NCI-H524 (cell line): Measurements from ENCODE around the gene ITGB7.
"Not testable (repeated sequence)": the region's sequence is repeated elsewhere in the genome, so short reads cannot be mapped to it uniquely, and the experiment has no call there.

Source experiments
- DNase-seq, 2 experiments: peaks; one replicate each; lab custom pipeline; 2025; lab: John Stamatoyannopoulos, UW

The ITGB7 gene

DNA sequence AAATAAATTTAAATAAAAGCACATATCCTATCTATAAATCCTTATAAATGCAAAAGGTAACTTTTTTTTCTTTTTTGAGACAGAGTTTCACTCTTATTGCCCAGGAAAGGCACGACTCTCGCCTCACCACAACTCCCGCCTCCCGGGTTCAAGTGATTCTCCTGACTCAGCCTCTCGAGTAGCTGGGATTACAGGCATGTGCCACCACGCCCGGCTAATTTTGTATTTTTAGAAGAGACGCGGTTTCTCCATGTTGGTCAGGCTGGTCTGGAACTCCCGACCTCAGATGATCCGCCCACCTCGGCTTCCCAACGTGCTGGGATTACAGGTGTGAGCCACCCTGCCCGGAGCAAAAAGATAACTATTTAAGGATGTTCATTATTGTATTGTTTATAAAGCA lies 28.2 kb downstream of the ITGB7 start:
- DNase-seq = not testable (repeated sequence)

DNA sequence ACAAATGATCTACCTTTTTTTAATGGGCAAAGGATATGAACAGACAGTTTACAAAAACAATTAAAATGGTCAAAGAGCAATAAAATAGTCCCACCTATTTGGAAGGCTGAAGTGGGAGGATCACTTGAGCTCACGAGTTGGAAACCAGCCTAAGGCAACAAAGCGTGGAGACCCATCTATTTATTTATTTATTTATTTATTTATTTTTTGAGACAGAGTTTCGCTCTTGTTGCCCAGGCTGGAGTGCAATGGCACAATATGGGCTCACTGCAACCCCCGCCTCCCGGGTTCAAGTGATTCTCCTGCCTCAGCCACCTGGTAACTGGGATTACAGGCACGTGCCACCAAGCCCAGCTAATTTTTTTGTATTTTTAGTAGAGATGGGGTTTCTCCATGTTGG lies 29.6 kb downstream of the ITGB7 start:
- DNase-seq = not testable (repeated sequence)

DNA sequence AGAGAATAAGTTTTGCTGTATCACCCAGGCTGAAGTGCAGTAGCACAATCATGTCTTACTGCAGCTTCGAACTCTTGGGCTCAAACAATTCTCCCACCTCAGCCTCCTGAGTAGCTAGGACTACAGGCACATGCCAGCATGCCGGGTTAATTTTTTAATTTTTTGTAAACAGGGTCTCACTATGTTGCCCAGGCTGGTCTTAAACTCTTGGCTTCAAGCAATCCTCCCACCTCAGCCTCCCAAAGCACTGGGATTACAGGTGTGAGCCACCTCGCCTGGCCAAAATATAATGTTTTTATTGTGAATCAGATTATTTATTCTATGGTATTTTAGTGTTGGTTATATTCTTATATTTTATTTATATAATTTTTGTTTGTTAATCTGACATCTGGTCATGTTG lies 30.3 kb downstream of the ITGB7 start:
- DNase-seq = no peak

DNA sequence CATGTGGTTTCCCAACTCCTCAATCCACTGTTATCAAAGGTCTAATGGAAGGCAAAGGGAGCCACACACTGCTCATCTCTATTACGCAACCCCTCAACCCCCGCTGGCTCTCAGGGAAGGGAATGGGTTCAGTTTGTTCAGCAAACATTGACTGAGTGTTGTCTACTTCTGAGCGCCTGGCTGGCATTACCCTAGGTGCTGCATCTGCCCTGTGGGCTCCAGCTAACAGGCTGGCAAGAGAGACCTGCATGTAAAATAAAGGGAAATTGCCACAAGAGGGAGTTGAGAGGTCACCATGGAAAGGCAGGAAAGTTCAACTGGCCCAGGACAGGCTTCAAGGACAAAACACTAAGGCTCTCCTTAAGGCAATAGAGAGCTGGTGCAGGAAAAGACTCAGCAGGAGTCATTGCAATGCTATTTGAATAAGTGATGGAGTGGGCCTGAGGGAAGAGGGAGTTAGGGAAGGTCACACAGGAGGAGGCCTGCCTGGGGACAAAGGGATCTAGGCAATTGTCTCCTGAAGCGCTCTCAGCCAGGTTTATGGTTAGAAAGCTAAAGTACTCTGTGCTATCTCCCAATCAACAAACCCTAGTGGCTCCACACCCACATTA lies 32.1 kb downstream of the ITGB7 start:
- DNase-seq = peak in 1 of 2 experiments; percentile 26

DNA sequence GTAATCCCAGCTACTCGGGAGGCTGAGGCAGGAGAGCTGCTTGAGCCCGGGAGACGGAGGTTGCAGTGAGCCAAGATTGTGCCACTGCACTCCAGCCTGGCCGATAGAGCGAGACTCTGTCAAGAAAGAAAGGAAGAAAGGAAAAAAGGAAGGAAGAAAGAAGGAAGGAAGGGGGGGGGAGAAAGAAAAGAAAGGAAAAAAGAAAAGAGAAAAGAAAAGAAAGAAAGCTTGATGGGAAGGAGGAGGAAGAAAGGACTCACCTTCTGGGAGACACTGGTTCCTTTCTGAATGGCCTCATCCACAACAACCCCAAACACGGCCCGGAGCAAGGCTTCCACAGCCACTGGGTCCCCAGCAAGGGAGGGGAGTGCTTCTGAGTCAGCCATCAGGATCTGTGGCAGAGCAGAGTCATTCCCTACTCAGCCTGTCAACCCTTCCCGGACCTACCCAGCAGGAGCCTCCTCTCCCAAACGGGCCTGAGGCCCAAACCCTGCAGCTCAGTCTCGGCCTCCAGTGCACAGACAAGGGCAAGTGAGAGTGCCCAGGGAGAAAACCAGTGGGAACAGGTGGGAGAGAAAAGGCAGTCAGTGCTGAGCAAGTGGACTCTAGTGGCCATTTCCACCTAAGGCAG lies 33.9 kb downstream of the ITGB7 start:
- DNase-seq = no peak

DNA sequence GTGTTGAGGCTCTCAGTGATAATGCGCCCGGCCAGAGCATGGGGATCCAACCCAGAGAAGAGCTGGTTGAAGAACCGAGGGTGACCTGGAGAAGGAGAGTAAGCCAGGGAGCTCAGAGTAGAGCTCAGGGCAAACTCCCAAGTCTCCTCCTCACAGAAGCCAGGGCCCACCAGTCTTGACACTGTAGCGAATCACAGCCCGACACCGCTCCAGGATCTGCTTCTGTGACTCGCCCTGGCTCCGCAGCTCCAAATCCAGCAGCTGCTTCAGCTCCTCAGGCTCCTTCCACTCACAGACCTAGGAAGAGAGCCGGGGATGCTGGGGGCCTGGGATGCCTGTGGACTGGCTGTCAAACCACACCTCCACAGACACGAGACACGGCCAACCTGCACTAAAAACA lies 34.7 kb downstream of the ITGB7 start:
- DNase-seq = no peak

DNA sequence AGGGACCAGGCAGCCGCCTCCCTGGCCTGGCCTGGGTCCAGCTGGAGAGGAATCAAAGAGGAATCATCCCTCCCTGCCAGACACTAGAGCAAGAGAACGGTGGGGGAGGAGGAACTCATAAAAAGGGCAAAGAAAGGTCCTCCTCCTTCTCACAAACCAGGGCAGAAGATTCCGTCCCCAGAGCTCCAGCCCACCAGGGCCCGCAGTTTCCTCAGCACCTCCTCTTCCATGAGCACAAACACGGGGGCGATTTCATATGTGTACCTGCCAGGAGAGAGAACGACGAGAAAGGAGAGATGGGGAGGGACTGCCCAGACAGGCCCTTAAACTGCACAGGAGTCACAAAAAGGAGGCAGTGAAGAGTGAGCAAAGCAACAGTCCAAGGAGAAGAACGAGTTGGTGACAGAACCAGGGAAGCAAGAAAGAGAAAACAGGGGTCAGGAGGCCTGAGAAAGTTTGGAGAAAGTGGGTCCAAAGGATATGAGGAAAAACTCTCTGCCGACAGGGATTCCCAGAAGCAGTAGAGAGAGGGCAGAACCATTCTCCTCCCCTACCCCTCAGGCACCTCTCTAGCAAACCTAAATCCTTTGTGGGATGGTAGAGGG lies 35.2 kb downstream of the ITGB7 start:
- DNase-seq = no peak

DNA sequence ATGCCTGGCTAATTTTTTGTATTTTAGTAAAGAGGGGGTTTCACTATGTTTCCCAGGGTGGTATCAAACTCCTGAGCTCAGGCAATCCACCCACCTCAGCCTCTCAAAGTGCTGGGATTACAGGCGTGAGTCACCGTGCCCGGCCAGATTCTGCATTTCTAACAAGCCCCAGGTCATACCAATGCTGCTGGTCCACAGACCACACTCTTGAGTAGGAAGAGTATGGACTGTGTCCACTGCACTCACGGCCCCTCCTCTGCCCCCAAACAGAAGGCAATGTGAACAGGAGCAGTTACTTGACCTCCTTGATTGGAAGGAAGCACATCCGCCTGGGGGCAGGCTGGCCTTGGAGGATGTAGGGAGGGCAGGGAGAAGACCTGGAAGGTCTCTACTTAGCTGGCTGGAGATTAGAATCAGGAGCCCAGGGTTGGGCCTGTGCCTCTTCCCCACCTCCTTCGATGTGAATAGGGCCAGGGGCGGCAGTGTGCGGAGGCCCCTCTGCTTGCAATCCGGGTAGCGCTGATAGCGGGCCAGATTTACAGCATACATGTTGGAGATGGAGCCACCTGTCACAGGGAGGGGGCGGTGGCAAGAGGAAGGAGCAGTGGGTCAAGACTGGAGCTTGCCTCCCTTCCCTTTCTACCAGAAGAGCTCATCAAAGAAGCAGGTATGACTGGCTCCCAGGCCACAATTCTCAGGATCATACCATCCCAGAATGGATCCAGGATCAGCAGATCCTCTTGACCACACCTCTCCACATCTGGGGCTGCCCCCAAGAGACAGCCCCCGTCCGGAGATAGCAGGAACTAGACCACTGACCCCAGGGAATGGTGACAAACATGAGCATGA lies 36.0 kb downstream of the ITGB7 start:
- DNase-seq = no peak

DNA sequence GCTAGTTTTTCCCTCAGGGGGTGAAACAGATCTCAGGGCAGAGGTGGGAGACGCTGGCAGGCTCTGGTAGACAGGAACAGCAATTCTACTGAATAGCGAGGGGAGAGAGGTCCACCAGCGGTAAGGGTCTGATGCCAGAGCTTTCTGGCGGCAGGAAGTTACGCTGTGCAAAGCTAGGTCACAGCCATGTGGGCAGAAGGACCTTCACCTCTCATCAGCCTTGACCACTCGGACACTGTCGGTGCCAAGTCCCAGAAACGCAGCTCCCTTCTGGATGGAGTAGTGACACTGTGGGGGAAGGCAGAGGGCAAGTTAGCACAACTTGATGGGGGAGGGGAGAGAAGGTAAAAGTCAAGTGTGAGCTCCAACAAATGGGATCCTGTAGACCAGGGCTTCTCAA lies 36.8 kb downstream of the ITGB7 start:
- DNase-seq = no peak

DNA sequence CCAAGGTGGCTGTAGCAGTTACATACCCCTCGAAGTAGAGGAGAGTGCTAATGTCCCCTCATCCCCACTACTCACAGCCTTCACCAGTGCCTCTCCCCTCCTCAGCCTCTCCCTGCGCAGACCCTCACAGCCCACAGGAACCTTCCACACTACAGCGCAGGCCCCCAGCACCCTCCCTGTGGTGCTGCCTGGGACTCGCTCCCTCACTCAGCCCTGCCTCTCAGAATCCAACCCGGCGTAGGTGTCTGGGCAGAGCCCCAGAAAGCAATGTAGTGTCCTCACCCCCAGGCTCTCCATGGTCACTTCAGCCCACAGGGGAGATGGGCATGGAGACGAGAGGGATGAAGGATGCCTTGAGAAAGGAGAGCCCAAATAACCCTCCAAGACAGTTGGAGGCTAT lies 37.4 kb downstream of the ITGB7 start:
- DNase-seq = no peak

DNA sequence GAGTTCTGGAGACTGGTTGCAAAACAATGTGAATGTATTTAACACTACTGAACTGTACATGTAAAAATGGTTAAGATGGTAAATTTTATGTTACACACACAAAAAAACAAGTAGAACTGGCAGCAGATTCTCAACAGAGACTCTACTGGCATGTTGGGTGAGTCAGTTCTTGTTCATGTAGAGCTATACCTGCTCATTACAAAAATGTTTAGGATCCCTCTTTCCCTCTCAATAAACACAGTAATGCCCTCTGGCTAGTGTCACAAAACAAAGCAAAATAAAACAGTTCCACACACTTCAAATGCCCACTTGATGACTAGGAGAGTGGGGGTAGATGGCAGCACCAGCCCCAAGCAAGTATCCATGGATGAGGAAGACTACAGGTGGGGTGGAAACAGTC lies 40.2 kb downstream of the ITGB7 start:
- DNase-seq = no peak

DNA sequence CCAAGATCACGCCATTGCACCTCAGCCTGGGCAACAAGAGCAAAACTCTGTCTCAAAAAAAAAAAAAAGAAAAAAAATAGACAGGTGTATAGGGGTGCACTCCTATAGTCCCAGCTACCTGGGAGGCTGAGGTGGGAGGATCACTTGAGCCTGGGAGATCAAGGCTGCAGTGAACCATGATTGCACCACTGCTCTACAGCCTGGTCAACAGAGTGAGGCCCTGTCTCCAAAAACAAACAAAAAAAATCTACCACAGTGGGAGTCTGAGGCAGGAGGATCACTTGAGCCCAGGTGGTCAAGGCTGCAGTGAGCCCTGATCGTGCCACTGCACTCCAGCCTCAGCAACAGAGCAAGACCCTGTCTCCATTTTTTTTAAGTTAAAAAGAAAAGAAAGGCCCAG lies 44.0 kb downstream of the ITGB7 start:
- not testable (repeated sequence) for DNase-seq

DNA sequence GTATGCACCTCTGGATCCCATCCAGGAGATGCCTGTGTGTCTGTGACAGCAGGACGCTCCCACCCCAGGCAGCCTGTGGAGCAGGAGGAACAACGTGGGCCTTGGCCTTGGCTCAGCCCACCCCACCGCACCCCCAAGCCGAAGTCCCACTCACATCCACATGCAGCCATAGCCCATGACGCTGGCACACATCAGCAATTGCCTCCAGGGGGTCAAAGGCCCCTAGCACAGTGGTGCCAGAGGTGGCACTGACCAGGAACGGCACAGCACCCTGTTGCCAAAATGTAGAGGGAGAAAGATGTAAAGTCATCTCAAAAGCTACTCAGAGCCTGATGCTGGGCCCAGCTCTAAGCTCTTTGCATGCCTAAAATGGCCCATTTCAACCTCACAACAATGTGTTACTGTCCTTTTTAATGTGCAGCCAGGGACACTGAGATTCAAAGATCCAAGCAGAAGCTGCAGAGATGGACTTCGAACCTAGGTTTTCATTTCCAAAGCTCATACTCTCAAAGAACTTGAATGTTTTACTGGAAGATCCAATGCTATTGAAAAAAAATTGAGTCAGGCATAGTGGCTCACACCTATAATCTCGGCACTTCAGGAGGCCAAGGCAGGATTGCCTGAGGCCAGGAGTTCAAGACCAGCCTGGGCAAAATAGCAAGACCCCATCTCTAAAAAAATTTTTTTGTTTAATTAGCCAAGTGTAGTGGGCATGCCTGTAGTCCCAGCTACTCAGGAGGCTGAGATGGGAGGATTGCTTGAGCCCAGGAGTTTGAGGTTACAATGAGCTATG lies 45.7 kb downstream of the ITGB7 start:
- DNase-seq = no peak

DNA sequence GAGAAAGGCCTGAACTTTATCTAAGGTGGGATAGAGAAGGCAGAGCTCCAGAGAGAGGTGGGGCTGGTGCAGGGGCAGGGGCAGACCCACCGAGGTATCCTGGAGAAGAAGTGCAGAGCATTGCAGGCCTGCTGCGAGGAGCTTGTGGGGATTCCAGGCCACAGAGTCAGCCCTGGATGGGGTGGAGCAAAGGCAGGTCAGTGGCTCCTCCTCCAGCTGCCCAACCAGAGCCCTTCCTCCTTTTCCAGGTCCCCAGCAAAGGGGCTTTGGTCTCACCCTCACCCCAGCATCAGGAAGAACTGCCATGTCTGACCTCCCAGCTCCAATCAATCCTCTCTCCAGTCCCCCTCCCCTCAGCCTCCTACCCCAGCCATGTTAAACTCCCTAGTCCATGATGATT lies 46.4 kb downstream of the ITGB7 start:
- DNase-seq = no peak

DNA sequence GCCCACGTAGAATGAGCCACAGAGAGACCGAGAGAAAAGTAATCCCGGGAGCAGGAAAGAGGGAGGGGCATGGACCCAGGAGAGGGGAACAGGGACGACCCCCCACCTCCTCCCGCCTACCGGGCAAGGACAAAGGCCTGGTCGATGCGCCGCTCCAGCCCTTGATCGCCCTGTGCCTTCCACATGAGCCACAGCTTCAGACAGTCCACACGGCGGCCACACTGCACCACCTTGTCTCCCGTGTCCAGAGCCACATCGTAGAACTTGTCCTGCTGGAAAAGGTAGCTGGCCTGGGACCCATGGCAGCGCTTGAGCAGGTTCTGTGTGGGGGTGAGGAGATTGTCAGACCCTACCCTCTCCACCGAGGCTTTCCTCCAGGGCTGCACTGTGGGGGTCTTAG lies 47.1 kb downstream of the ITGB7 start:
- no peak for DNase-seq

DNA sequence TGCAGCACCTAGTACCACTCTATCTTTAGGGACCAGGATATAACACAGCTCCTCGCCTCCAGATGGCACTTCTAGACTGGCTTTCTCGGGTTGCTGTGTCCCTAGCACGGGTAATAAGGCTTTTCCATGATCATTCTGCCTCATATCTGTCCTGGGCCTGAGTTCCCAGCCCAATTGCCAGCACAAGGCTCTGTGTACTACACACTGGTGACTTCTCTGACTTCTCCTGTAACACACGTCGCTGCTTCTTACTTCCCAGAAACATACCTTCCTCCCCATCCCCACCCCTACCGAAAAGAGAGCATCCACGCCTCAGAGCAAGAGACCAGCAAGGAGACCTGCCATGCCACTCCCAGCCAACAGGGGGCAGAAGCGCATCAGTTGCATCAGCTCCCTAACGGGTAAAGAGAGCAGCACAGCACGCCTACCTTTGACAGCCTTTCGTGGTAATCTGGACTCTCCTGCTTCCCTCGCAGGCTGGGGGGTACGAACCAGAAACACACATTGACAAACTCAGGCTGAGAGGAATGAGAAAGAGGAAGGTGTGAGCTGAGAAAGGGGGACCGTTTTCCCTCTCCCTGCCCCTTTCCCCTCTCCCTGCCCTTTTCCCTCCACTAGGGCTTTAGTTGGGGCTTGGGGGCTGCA lies 47.7 kb downstream of the ITGB7 start:
- peak; percentile 56 to 80 for DNase-seq

DNA sequence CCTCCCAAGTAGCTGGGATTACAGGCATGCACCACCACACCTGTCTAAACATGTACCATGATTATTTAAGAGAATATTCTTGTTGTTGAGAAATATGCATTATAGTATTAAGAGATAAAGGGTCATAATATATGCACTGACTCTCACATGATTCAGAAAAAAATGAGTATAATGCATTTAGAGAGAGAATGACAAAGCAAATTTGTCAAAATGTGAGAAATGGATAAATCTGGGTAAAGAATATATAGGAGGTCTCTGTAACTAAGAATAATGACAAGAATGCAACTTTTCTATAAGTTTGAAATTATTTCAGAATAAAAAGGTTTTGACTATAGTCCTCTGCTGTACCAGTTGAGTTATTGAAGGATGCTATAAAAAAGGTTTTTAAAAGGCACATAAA lies 54.7 kb downstream of the ITGB7 start:
- DNase-seq = no peak

DNA sequence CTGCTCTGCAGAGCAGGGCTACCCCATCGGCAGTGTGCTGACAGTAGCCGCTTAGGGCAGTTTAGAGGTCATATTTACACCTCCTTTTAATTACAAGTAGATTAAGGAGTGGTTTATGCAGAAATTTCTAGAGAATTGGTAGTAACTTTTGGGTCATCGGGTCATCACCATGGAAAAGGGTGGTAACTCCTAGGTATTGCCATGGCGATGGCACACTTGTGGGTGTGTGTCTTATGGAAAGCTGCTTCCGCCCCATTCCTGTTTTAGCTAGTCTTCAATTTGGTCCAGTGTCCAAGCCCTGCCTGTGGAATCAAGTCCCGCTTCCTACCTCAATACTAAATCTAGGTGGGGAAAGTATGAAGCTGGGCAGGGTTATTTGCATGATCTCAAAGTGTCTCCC lies 56.0 kb downstream of the ITGB7 start:
- no peak for DNase-seq

DNA sequence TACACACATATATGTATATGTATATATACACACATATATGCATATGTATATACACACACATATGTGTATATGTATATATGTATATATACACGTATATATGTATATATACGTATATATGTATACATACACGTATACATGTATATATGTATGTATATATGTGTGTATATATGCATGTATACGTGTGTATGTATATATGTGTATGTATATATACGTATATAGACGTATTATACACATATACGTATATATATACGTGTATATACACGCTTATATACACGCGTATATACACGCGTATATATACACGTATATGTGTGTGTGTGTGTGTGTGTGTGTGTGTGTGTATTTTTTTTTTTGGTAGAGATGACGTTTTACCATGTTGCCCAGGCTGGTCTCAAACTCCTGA lies 59.4 kb downstream of the ITGB7 start:
- no peak for DNase-seq

DNA sequence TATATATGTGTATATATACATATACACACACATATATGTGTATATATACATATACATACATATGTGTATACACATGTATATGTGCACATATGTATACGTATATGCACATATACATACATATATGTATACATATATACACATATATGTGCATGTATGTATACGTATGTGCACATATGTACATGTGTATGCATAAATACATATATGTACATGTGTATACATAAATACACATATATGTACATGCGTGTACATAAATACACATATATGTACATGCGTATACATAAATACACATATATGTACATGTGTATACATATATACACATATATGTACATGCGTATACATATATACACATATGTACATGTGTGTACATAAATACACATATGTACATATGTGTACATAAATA lies 59.9 kb downstream of the ITGB7 start:
- no peak for DNase-seq
